Ishikawa (cell line): ENCODE data around the gene CCL1.

Source experiments
- NFIC ChIP-seq: IDR thresholded peaks from 2 replicates; pipeline ENCODE4 v1.6.1; 2012
- REST ChIP-seq: IDR thresholded peaks from 2 replicates; pipeline ENCODE4 v1.6.1; 2012; ENCODE audit warnings: low read depth, mild to moderate bottlenecking
- TEAD4 ChIP-seq: IDR thresholded peaks from 2 replicates; pipeline ENCODE4 v1.6.1; 2012
- USF1 ChIP-seq: IDR thresholded peaks from 2 replicates; pipeline ENCODE4 v1.6.1; 2012

- TF ChIP-seq NFIC (no peak), REST (no peak), TEAD4 (no peak), USF1 (no peak)
These were observed 5.6 kb downstream of the CCL1 start for GRCh38 chr17:34357398-34357797.
